NCI-H146 treated with DMSO at 0.1 percent for 48 hours (cell line): ENCODE results near the gene LAYN.

Experiments used
- DNase-seq: peaks from one replicate; lab custom pipeline; 2025; ENCODE audit not compliant: unreplicated experiment; lab: John Stamatoyannopoulos, UW

Gene LAYN, protein sequence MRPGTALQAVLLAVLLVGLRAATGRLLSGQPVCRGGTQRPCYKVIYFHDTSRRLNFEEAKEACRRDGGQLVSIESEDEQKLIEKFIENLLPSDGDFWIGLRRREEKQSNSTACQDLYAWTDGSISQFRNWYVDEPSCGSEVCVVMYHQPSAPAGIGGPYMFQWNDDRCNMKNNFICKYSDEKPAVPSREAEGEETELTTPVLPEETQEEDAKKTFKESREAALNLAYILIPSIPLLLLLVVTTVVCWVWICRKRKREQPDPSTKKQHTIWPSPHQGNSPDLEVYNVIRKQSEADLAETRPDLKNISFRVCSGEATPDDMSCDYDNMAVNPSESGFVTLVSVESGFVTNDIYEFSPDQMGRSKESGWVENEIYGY

GRCh38 chr11:111540114-111540936 is at the start of gene LAYN:
LAYN (plus strand) TSS chr11:111540720; CDS start chr11:111540844, 124 bp downstream.
- DNase-seq, result peak; percentile 21

- DNase-seq, result no peak
These were observed 46.5 kb upstream of the LAYN start for GRCh38 chr11:111494040-111494439.

DNA sequence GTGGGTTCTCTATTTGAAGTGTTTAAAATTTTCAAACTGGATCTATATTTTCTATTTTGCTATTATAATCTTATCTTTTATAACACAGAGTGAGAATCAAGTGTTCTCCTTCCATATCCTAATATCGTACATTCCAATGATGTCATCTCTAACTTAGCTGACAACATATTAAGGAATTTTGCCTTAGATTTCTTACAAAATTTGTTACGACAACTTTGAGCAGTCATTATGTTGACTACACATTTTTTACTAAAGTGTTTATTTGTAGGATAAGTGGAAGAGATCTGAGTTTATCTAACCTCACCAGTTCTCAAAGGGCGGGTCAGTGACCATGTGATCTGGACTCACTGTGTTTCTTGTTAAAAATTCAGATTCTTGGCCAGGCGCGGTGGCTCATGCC is 41.0 kb upstream of the LAYN start:
- DNase-seq, result no peak

DNA sequence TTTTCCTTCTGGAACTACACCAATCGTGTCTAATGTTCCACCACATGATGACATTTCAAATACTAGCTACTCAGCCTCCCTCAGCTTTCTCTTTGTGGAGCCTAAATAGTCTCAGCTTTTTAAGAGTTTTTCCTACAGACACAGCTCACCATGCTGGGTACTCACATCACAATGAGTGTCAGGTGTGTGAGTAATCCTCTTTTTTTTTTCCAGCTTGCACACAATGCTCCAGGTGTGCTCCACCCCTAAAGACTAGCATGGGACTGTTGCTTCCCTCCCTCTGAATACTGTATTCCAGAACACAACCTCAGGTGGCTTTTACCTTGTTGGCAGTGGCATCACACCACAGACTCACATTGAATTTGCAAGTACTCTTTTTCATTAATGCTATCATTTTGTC is 40.0 kb upstream of the LAYN start:
- no peak for DNase-seq

GRCh38 chr11:111502611-111503010 is 37.9 kb upstream of the LAYN start:
- DNase-seq, result no peak

DNA sequence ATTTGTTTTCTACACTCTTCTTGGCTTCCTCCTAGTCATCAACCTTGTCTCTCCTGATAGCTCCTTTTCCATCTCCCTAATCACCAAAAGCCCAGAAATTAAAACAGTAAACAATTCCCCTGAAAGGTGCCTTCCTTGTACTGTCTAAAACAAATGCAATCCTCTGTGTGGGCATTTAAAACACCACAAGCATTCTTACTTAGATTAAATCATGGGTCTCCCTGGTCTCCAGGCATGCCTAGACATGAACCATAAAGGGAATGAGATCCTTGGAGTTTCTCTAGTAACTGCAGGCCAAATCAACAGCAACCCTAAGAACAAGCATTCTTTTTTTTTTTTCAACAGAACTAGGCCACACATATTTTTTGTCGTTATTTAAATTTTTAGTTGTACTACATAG is 30.2 kb upstream of the LAYN start:
- no peak for DNase-seq

DNA sequence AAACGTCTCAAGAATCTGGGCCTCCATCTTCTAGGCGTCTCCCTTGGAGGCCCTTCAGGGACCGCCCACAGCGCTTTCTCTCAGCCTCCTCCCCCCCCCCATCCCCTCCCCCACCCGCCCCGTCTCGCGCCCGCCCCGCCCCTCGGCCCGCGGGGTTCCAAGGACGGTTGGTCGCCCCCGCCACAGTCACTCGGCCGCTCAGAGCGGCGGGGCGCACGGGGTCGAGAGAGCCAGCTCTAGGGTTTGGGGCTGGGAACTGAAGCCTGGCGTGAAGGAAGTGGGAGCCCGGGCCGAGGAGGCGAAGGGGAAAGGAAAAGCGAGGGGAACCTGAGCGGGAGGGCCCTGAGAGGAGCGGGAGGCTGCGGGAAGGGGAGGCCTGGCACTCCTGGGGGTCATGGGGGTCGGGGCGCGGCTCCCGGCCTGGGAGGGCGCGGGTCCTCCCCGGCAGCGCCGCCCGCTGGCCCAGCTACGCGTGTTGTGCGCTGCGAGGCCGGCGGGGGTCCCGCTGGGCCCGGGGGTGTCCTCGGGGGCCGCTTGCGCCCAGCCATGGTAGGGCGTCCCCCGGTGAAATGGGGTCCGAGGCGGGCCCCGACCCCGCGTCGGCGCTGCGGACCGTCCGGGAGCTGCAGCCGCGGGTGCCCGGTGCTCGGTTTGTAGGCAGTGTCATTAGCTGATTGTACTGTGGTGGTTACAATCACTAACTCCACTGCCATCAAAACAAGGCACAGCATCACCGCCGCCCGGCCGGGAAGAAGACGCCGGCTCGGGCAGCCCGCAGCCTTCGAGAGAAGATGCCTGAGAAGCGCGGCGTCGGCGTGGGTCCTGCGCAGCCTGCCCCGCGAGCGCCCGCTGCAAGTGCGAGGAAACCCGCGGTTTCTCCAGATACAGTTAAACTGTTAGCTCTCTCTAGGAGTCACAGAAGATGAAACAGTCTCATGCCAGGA is 28.0 kb upstream of the LAYN start, which contains the start of gene BTG4:
Gene BTG4, minus strand, starts transcription at position 91 of the 944 bp plus-strand sequence. CDS start 13,610 bp downstream, outside the sequence.
- no peak for DNase-seq

- DNase-seq, result no peak
These were observed 27.3 kb upstream of the LAYN start for GRCh38 chr11:111513240-111513605.

DNA sequence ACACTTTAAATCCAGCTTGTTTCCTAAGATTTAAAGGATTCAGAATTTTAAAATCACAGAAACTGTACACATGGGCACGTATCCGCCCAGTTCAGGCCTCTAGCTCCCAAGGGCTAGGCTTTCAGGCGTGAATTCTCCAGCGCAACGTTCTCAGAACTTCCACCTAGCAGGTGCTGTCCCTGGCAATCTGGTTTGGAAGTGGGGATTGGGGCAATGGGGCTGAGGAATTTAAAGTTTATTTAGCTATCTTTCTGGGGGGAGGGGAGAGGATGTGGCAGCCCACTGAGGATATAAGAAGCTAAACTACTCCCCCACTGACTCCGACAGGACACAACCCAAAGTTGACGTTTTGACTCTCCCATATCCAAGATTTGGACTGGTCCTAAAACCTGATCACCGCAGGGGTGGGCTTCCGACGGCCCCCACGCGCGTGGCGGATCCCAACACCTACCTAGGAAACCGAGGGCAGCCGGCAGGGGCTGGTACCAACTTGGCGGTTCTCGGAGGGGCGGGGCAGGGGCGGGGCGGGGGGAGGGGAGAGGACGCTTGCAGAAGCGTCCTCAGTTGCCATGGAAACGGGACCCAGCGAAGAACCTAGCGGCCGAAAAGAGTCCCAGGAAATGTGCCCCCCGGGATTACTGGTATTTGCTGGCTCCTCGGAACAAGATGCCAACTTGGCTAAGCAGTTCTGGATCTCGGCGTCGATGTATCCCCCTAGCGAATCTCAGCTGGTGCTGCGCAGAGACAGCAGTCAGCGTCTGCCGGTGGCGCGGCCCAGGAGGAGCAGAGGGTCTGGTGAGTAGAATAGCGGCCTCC is 26.1 kb upstream of the LAYN start, which contains the start of gene HOATZ:
Gene HOATZ, plus strand, starts transcription at position 563 of the 816 bp plus-strand sequence. Its CDS starts 7 bp downstream, at position 570.
- peak; percentile 6 for DNase-seq

GRCh38 chr11:111515591-111515990 is 24.9 kb upstream of the LAYN start:
- no peak for DNase-seq

DNA sequence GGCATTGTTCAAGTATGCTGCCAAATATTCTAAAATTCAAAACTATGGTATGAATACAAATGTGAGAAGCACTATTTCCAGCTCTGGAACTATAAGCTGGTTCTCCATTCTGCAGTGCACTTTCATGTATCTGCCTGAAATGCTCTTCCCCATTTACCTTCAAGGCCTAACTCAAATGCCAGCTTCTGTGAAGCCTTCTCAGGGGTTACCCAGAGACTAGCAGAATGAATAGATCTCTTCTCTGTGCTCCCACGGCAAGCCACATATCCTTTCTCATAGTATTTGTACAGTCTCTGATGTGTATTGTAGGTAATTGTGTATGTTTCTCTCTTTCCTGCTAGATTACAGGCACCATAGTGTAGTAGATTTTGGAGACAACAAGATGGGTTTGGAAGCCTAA is 21.9 kb upstream of the LAYN start:
- no peak for DNase-seq

DNA sequence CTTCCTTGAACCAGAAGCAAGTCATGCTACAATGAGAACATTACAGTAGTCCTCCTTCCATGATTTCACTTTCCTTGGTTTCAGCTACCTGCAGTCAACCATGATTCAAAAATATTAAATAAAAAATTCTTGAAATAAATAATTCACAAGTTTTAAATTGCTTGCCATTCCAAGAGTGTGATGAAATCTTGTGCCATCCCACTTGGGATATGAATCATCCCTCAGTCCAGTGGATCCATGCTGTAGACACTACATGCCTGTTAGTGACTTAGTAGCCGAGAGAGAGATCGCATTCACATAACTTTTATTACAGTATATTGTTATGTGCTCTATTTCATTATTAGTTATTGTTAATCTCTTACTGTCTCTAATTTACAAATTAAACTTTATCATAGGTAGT is 20.0 kb upstream of the LAYN start:
- no peak for DNase-seq

GRCh38 chr11:111521135-111521534 is 19.4 kb upstream of the LAYN start:
- no peak for DNase-seq

- no peak for DNase-seq
These were observed 18.1 kb upstream of the LAYN start for GRCh38 chr11:111522426-111522825.

DNA sequence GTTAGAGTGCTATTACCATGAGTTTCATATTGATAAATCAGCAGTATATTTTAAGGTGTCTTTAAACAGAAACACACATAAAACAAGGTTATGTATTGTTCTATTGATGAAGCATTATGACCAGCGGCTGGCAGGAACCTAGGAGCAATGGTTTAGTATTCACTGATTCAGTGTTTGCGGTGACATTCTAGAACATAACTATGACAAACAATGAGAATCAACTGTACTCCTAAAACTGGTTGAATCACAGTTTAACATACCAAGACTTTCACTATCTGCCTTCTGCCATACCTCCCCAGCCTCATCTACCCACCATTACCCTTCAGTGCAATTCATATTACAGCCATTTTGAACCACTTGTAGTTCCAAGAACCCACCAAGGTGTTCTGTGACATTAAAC is 17.2 kb upstream of the LAYN start:
- no peak for DNase-seq

- no peak for DNase-seq
These were observed 16.5 kb upstream of the LAYN start for GRCh38 chr11:111524056-111524455.

DNA sequence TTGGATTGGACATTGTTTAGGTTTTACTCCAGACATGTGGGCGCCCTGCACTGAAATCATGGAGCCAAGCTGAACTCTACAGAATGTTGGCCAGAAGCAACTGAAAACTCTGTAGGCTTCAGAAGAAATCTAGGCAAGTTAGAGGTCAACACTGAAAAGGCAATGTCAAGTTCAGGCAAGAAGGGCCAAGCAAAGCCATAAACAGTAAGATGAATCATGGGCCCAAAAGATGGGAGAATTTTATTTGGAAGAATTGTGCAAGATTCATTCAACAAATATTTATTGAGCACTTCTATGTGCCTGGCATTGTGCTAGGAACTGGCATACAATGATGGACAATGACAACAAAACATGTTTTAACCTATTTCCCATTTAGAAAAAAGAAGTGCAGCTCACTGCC is 15.1 kb upstream of the LAYN start:
- DNase-seq, result no peak

- DNase-seq, result no peak
These were observed 14.0 kb upstream of the LAYN start for GRCh38 chr11:111526501-111526900.

GRCh38 chr11:111527279-111527678 is 13.2 kb upstream of the LAYN start:
- DNase-seq, result no peak

DNA sequence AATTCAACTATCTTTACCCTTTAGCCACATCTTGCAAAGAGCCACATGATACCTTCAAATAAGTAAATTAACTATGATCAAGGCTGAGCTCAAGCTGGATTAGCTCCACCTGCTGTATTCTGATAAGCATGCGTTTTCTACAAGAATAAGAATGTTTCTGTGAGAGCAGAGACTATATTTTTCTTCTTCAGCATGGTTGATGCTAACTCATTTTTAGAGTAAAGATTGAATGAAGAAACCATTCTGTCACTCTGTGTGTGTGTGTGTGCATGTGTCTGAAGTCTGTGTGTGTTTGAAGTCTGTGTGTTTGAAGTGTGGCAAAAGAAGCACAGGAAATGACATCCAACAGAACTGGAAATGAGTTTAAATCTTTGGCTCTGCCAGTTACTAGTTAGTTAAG is 12.0 kb upstream of the LAYN start:
- DNase-seq, result no peak
